Measurements from ENCODE around the gene DYSF.

- TF ChIP-seq POLR2A (IDR thresholded peaks at IDR 0.05) (no peak), CTCF (IDR thresholded peaks at IDR 0.05) (no peak)
Measured at GRCh38 chr2:71681626-71682025, 228.3 kb downstream of the DYSF start.
